ENCODE measurements around the gene CSAD. TPM values are rescaled to one million over a fixed set of nuclear protein-coding genes. Genes with fewer than 3 reads are reported as not detected.

CSAD gene
- total and polyA plus RNA-seq, 3 donors from 2014 or later: 34.9 to 93.7 (median 73.9) TPM

DNA sequence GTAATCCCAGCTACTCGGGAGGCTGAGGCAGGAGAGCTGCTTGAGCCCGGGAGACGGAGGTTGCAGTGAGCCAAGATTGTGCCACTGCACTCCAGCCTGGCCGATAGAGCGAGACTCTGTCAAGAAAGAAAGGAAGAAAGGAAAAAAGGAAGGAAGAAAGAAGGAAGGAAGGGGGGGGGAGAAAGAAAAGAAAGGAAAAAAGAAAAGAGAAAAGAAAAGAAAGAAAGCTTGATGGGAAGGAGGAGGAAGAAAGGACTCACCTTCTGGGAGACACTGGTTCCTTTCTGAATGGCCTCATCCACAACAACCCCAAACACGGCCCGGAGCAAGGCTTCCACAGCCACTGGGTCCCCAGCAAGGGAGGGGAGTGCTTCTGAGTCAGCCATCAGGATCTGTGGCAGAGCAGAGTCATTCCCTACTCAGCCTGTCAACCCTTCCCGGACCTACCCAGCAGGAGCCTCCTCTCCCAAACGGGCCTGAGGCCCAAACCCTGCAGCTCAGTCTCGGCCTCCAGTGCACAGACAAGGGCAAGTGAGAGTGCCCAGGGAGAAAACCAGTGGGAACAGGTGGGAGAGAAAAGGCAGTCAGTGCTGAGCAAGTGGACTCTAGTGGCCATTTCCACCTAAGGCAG is 7.5 kb downstream of the CSAD start:
- H3K36me3 ChIP-seq (ENCODE audit: low read depth, missing control alignments): no peaks in the 10 kb centered on the region
- peaks cover 15% of the 10 kb centered on the region for H3K4me1 ChIP-seq
- intact Hi-C loops (cut with DNase I; ENCODE audit: low total_unique reads): no loop called here
- H3K27ac ChIP-seq: no peak overlapping the region
- WGBS, 2 donors: 93 to 94% methylated on average over 10 of the region's 10 CpGs
- H3K9me3 ChIP-seq: no peaks in the 10 kb centered on the region
- DNase-seq: no peak
- no peak overlapping the region for H3K4me3 ChIP-seq
- no peaks in the 10 kb centered on the region for H3K27me3 ChIP-seq
- no peak for TF ChIP-seq POLR2A (IDR thresholded peaks at IDR 0.05)
- TF ChIP-seq, protein P1, sequence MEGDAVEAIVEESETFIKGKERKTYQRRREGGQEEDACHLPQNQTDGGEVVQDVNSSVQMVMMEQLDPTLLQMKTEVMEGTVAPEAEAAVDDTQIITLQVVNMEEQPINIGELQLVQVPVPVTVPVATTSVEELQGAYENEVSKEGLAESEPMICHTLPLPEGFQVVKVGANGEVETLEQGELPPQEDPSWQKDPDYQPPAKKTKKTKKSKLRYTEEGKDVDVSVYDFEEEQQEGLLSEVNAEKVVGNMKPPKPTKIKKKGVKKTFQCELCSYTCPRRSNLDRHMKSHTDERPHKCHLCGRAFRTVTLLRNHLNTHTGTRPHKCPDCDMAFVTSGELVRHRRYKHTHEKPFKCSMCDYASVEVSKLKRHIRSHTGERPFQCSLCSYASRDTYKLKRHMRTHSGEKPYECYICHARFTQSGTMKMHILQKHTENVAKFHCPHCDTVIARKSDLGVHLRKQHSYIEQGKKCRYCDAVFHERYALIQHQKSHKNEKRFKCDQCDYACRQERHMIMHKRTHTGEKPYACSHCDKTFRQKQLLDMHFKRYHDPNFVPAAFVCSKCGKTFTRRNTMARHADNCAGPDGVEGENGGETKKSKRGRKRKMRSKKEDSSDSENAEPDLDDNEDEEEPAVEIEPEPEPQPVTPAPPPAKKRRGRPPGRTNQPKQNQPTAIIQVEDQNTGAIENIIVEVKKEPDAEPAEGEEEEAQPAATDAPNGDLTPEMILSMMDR (IDR thresholded peaks at IDR 0.05): no peak

DNA sequence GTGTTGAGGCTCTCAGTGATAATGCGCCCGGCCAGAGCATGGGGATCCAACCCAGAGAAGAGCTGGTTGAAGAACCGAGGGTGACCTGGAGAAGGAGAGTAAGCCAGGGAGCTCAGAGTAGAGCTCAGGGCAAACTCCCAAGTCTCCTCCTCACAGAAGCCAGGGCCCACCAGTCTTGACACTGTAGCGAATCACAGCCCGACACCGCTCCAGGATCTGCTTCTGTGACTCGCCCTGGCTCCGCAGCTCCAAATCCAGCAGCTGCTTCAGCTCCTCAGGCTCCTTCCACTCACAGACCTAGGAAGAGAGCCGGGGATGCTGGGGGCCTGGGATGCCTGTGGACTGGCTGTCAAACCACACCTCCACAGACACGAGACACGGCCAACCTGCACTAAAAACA is 8.4 kb downstream of the CSAD start:
- no peak for DNase-seq
- Histone ChIP-seq H3K4me1 (peaks cover 15% of the 10 kb centered on the region), H3K27me3 (no peaks in the 10 kb centered on the region), H3K36me3 (ENCODE audit: low read depth, missing control alignments) (no peaks in the 10 kb centered on the region), H3K27ac (no peak overlapping the region), H3K4me3 (no peak overlapping the region), H3K9me3 (no peaks in the 10 kb centered on the region)
- intact Hi-C loops (cut with DNase I; ENCODE audit: low total_unique reads): no loop called here
- WGBS, 2 donors: 89 to 93% methylated on average over 8 to 11 of the region's 11 CpGs
- no peak for TF ChIP-seq POLR2A (IDR thresholded peaks at IDR 0.05)
- TF ChIP-seq, protein P1 (IDR thresholded peaks at IDR 0.05): no peak

DNA sequence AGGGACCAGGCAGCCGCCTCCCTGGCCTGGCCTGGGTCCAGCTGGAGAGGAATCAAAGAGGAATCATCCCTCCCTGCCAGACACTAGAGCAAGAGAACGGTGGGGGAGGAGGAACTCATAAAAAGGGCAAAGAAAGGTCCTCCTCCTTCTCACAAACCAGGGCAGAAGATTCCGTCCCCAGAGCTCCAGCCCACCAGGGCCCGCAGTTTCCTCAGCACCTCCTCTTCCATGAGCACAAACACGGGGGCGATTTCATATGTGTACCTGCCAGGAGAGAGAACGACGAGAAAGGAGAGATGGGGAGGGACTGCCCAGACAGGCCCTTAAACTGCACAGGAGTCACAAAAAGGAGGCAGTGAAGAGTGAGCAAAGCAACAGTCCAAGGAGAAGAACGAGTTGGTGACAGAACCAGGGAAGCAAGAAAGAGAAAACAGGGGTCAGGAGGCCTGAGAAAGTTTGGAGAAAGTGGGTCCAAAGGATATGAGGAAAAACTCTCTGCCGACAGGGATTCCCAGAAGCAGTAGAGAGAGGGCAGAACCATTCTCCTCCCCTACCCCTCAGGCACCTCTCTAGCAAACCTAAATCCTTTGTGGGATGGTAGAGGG is 8.9 kb downstream of the CSAD start:
- Histone ChIP-seq H3K4me3 (no peak overlapping the region), H3K27me3 (no peaks in the 10 kb centered on the region), H3K36me3 (ENCODE audit: low read depth, missing control alignments) (no peaks in the 10 kb centered on the region), H3K27ac (no peak overlapping the region), H3K4me1 (peaks cover 15% of the 10 kb centered on the region), H3K9me3 (no peaks in the 10 kb centered on the region)
- TF ChIP-seq, protein P1 (IDR thresholded peaks at IDR 0.05): no peak
- 43 to 52% methylated on average over 9 to 10 of the region's 10 CpGs for WGBS, 2 donors
- peak; percentile 66 for DNase-seq
- intact Hi-C loops (cut with DNase I; ENCODE audit: low total_unique reads): no loop called here

DNA sequence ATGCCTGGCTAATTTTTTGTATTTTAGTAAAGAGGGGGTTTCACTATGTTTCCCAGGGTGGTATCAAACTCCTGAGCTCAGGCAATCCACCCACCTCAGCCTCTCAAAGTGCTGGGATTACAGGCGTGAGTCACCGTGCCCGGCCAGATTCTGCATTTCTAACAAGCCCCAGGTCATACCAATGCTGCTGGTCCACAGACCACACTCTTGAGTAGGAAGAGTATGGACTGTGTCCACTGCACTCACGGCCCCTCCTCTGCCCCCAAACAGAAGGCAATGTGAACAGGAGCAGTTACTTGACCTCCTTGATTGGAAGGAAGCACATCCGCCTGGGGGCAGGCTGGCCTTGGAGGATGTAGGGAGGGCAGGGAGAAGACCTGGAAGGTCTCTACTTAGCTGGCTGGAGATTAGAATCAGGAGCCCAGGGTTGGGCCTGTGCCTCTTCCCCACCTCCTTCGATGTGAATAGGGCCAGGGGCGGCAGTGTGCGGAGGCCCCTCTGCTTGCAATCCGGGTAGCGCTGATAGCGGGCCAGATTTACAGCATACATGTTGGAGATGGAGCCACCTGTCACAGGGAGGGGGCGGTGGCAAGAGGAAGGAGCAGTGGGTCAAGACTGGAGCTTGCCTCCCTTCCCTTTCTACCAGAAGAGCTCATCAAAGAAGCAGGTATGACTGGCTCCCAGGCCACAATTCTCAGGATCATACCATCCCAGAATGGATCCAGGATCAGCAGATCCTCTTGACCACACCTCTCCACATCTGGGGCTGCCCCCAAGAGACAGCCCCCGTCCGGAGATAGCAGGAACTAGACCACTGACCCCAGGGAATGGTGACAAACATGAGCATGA is 9.6 kb downstream of the CSAD start:
- no peak overlapping the region for H3K27ac ChIP-seq
- DNase-seq: no peak
- 69 to 84% methylated on average over 14 of the region's 14 CpGs for WGBS, 2 donors
- no peak overlapping the region for H3K4me3 ChIP-seq
- intact Hi-C loops (cut with DNase I; ENCODE audit: low total_unique reads): no loop called here
- peaks cover 15% of the 10 kb centered on the region for H3K4me1 ChIP-seq
- no peaks in the 10 kb centered on the region for H3K27me3 ChIP-seq
- no peaks in the 10 kb centered on the region for H3K36me3 ChIP-seq (ENCODE audit: low read depth, missing control alignments)
- H3K9me3 ChIP-seq: no peaks in the 10 kb centered on the region
- TF ChIP-seq, protein P1 (IDR thresholded peaks at IDR 0.05): no peak
- no peak for TF ChIP-seq POLR2A (IDR thresholded peaks at IDR 0.05)

All from testis (tissue), 3 donors.